SK-N-SH treated with all-trans-retinoic acid at 6 μM for 48 hours (cell line): ENCODE data around the gene ZNF599.

Source experiments
- ATAC-seq: fragments of 200-7000 bp; cut with Tn5 transposase; 3 replicates; pipeline ENCODE4 v1.9.1; 2020; ENCODE audit warnings: mild to moderate bottlenecking, moderate library complexity
- ARNTL ChIP-seq: fragments of 450-650 bp; formaldehyde crosslinking; IDR thresholded peaks from 2 replicates; pipeline ENCODE4 v1.5.0; 2020; ENCODE audit warnings: low read depth, mild to moderate bottlenecking, moderate library complexity, borderline replicate concordance
- BACH2 ChIP-seq: fragments of 250-450 bp; sonication (Bioruptor Pico); IDR thresholded peaks from 2 replicates; pipeline ENCODE4 v1.9.0; 2021; ENCODE audit warnings: mild to moderate bottlenecking, borderline replicate concordance
- CSDC2 ChIP-seq: fragments of 250-450 bp; sonication (Bioruptor Pico); IDR thresholded peaks from 2 replicates; pipeline ENCODE4 v1.5.0; 2020; ENCODE audit warnings: mild to moderate bottlenecking, moderate library complexity
- ESRRG ChIP-seq: fragments of 250-450 bp; sonication (Bioruptor Pico); IDR thresholded peaks from 2 replicates; pipeline ENCODE4 v1.6.1; 2021; ENCODE audit warnings: mild to moderate bottlenecking
- GLIS3 ChIP-seq: fragments of 250-450 bp; sonication (Bioruptor Pico); IDR thresholded peaks from 2 replicates; pipeline ENCODE4 v1.5.0; 2020; ENCODE audit warnings: mild to moderate bottlenecking, moderate library complexity
- ISL1 ChIP-seq: fragments of 250-450 bp; sonication (Bioruptor Pico); IDR thresholded peaks from 2 replicates; pipeline ENCODE4 v2.1.2; 2022; ENCODE audit warnings: mild to moderate bottlenecking, moderate library complexity
- OSR1 ChIP-seq: fragments of 250-450 bp; sonication (Bioruptor Pico); IDR thresholded peaks from 2 replicates; pipeline ENCODE4 v1.8.0; 2022; ENCODE audit warnings: moderate library complexity, mild to moderate bottlenecking, inconsistent platforms
- RARB ChIP-seq: fragments of 250-450 bp; sonication (Bioruptor Pico); IDR thresholded peaks from 2 replicates; pipeline ENCODE4 v1.8.0; 2021; ENCODE audit warnings: mild to moderate bottlenecking, moderate library complexity
- SNAI2 ChIP-seq: fragments of 250-450 bp; sonication (Bioruptor Pico); IDR thresholded peaks from 2 replicates; pipeline ENCODE4 v1.5.0; 2020; ENCODE audit warnings: mild to moderate bottlenecking, moderate library complexity
- TCF4 ChIP-seq: fragments of 250-450 bp; sonication (Bioruptor Pico); IDR thresholded peaks from 2 replicates; pipeline ENCODE4 v1.8.0; 2021; ENCODE audit warnings: mild to moderate bottlenecking, moderate library complexity, borderline replicate concordance
- TOX ChIP-seq: fragments of 250-450 bp; sonication (Bioruptor Pico); IDR thresholded peaks from 2 replicates; pipeline ENCODE4 v1.8.0; 2021; ENCODE audit warnings: mild to moderate bottlenecking, moderate library complexity, borderline replicate concordance
- ZFP3 ChIP-seq: fragments of 250-450 bp; sonication (Bioruptor Pico); IDR thresholded peaks from 2 replicates; pipeline ENCODE4 v1.5.0; 2020; ENCODE audit warnings: mild to moderate bottlenecking, moderate library complexity
- ZFP30 ChIP-seq: fragments of 450-650 bp; formaldehyde crosslinking; IDR thresholded peaks from 2 replicates; pipeline ENCODE4 v1.5.0; 2022; ENCODE audit warnings: mild to moderate bottlenecking, moderate library complexity
- ZNF70 ChIP-seq: fragments of 450-650 bp; formaldehyde crosslinking; IDR thresholded peaks from 2 replicates; pipeline ENCODE4 v1.5.0; 2020; ENCODE audit warnings: mild to moderate bottlenecking, moderate library complexity
- ZNF8 ChIP-seq: fragments of 450-650 bp; formaldehyde crosslinking; IDR thresholded peaks from 2 replicates; pipeline ENCODE4 v1.5.0; 2020; ENCODE audit warnings: mild to moderate bottlenecking, moderate library complexity
- TF ChIP-seq, protein P1 (sequence below): fragments of 250-450 bp; sonication (Bioruptor Pico); IDR thresholded peaks from 2 replicates; pipeline ENCODE4 v1.5.0; 2020; ENCODE audit warnings: mild to moderate bottlenecking, moderate library complexity
- TF ChIP-seq, protein P2 (sequence below): fragments of 250-450 bp; sonication (Bioruptor Pico); IDR thresholded peaks from 2 replicates; pipeline ENCODE4 v1.8.0; 2021; ENCODE audit warnings: low read depth, mild to moderate bottlenecking, moderate library complexity, borderline replicate concordance
- TF ChIP-seq, protein P3 (sequence below): fragments of 250-450 bp; sonication (Bioruptor Pico); IDR thresholded peaks from 2 replicates; pipeline ENCODE4 v1.5.1; 2020; ENCODE audit warnings: low read depth, mild to moderate bottlenecking, moderate library complexity
- TF ChIP-seq, protein P4 (sequence below): fragments of 250-450 bp; sonication (Bioruptor Pico); IDR thresholded peaks from 2 replicates; pipeline ENCODE4 v1.8.0; 2020; ENCODE audit warnings: mild to moderate bottlenecking, moderate library complexity, borderline replicate concordance
- TF ChIP-seq, protein P5 (sequence below): fragments of 250-450 bp; sonication (Bioruptor Pico); IDR thresholded peaks from 2 replicates; pipeline ENCODE4 v1.5.1; 2021; ENCODE audit warnings: mild to moderate bottlenecking, moderate library complexity

The ZNF599 gene

DNA sequence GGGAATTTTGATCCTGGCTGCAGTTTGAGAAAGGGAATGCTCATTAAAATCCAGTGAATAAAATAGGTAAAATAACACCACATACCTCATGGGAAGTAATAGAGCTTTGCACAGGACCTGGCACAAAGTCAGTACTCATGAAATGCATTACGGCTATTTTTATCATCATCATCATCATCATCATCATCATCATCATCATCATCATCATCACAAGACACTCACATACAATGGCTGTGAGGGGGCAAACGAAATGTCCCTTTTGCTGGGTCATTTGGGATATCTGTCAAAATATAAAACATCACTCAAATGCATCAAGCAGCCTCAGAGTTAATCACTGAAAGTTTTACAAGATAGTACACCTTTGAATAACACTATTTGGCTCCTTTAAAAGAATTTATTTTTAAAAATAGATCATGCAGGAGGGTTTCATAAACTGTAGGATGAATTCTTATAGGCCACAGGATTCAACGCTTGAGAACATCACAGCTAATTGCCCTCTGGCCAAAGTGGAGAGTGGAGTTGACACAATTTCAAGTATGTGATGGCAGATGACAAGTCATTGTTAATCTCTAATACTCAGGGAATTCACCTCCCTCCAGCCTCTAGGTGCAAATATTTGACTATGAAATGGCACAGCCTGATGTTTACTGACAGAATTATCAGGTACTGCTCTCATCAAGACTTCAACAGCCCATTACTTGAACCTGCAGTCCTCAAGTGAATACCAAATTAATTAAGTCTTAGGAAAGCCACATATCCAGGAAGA, 14.2 kb upstream of the ZNF599 start:
- no peak for ATAC-seq
- TF ChIP-seq, protein P1, sequence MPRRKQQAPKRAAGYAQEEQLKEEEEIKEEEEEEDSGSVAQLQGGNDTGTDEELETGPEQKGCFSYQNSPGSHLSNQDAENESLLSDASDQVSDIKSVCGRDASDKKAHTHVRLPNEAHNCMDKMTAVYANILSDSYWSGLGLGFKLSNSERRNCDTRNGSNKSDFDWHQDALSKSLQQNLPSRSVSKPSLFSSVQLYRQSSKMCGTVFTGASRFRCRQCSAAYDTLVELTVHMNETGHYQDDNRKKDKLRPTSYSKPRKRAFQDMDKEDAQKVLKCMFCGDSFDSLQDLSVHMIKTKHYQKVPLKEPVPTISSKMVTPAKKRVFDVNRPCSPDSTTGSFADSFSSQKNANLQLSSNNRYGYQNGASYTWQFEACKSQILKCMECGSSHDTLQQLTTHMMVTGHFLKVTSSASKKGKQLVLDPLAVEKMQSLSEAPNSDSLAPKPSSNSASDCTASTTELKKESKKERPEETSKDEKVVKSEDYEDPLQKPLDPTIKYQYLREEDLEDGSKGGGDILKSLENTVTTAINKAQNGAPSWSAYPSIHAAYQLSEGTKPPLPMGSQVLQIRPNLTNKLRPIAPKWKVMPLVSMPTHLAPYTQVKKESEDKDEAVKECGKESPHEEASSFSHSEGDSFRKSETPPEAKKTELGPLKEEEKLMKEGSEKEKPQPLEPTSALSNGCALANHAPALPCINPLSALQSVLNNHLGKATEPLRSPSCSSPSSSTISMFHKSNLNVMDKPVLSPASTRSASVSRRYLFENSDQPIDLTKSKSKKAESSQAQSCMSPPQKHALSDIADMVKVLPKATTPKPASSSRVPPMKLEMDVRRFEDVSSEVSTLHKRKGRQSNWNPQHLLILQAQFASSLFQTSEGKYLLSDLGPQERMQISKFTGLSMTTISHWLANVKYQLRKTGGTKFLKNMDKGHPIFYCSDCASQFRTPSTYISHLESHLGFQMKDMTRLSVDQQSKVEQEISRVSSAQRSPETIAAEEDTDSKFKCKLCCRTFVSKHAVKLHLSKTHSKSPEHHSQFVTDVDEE (CRISPR knock-in tag), result no peak
- TF ChIP-seq, protein P2, sequence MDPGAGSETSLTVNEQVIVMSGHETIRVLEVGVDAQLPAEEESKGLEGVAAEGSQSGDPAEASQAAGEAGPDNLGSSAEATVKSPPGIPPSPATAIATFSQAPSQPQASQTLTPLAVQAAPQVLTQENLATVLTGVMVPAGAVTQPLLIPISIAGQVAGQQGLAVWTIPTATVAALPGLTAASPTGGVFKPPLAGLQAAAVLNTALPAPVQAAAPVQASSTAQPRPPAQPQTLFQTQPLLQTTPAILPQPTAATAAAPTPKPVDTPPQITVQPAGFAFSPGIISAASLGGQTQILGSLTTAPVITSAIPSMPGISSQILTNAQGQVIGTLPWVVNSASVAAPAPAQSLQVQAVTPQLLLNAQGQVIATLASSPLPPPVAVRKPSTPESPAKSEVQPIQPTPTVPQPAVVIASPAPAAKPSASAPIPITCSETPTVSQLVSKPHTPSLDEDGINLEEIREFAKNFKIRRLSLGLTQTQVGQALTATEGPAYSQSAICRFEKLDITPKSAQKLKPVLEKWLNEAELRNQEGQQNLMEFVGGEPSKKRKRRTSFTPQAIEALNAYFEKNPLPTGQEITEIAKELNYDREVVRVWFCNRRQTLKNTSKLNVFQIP (CRISPR knock-in tag), result no peak
- no peak for TF ChIP-seq ZNF70 (CRISPR knock-in tag)
- TF ChIP-seq ZFP30 (CRISPR knock-in tag), result no peak
- TF ChIP-seq ARNTL (CRISPR knock-in tag), result no peak
- no peak for TF ChIP-seq BACH2 (CRISPR knock-in tag)
- no peak for TF ChIP-seq ZNF8 (CRISPR knock-in tag)
- no peak for TF ChIP-seq ZFP3 (CRISPR knock-in tag)
- TF ChIP-seq, protein P3, sequence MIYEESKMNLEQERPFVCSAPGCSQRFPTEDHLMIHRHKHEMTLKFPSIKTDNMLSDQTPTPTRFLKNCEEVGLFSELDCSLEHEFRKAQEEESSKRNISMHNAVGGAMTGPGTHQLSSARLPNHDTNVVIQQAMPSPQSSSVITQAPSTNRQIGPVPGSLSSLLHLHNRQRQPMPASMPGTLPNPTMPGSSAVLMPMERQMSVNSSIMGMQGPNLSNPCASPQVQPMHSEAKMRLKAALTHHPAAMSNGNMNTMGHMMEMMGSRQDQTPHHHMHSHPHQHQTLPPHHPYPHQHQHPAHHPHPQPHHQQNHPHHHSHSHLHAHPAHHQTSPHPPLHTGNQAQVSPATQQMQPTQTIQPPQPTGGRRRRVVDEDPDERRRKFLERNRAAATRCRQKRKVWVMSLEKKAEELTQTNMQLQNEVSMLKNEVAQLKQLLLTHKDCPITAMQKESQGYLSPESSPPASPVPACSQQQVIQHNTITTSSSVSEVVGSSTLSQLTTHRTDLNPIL (CRISPR knock-in tag), result no peak
- TF ChIP-seq TCF4 (CRISPR knock-in tag), result no peak
- no peak for TF ChIP-seq ISL1 (CRISPR knock-in tag)
- TF ChIP-seq, protein P4, sequence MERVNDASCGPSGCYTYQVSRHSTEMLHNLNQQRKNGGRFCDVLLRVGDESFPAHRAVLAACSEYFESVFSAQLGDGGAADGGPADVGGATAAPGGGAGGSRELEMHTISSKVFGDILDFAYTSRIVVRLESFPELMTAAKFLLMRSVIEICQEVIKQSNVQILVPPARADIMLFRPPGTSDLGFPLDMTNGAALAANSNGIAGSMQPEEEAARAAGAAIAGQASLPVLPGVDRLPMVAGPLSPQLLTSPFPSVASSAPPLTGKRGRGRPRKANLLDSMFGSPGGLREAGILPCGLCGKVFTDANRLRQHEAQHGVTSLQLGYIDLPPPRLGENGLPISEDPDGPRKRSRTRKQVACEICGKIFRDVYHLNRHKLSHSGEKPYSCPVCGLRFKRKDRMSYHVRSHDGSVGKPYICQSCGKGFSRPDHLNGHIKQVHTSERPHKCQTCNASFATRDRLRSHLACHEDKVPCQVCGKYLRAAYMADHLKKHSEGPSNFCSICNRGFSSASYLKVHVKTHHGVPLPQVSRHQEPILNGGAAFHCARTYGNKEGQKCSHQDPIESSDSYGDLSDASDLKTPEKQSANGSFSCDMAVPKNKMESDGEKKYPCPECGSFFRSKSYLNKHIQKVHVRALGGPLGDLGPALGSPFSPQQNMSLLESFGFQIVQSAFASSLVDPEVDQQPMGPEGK (CRISPR knock-in tag), result no peak
- TF ChIP-seq CSDC2, result no peak
- no peak for TF ChIP-seq OSR1
- no peak for TF ChIP-seq RARB (CRISPR knock-in tag)
- no peak for TF ChIP-seq GLIS3 (CRISPR knock-in tag)

DNA sequence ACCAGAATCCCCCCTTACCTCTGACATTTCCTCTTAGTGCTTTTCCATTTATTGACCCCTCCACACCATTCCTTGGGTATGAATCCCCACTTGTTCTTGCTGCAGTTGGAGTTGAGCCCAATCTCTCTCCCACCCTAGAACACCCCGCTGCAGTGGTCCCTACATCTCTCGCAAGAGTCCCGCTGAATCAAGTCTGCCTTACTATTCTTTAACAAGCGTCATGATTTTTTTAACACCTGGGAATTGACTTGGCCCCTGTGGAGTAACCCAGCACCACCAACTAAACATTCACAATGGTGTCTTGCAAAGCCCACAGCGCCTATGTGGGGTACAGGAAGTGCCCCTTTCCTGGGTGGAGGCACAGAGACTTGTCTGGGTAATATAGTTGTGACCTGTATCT, 13.2 kb upstream of the ZNF599 start:
- TF ChIP-seq, protein P4 (CRISPR knock-in tag), result no peak
- no peak for TF ChIP-seq OSR1
- no peak for ATAC-seq

DNA sequence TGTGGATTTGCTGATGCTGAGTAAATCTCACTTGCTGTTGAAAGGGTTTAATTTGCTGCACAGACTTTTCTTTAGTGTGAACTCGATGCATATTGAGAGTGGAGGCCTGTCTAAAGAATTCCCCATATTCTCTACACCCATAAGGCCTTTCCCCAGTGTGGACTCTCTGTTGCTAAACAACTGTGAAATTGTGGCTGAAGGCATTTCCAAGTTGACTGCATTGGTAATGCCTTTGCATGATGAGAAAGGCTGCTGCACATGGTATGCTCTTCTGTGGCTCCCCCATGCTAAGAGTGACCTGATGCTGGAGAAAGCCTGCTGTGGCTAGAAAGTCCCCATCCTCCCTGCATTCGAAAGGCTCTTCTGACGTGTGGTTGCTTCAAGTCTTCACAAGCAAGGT, 6.6 kb upstream of the ZNF599 start:
- no peak for ATAC-seq
- TF ChIP-seq ZNF70 (CRISPR knock-in tag), result no peak
- TF ChIP-seq TOX (CRISPR knock-in tag), result no peak
- no peak for TF ChIP-seq GLIS3 (CRISPR knock-in tag)
- TF ChIP-seq, protein P2 (CRISPR knock-in tag), result no peak
- TF ChIP-seq TCF4 (CRISPR knock-in tag), result no peak
- TF ChIP-seq ZNF8 (CRISPR knock-in tag), result no peak
- no peak for TF ChIP-seq ESRRG
- TF ChIP-seq CSDC2, result no peak
- no peak for TF ChIP-seq SNAI2
- TF ChIP-seq, protein P5, sequence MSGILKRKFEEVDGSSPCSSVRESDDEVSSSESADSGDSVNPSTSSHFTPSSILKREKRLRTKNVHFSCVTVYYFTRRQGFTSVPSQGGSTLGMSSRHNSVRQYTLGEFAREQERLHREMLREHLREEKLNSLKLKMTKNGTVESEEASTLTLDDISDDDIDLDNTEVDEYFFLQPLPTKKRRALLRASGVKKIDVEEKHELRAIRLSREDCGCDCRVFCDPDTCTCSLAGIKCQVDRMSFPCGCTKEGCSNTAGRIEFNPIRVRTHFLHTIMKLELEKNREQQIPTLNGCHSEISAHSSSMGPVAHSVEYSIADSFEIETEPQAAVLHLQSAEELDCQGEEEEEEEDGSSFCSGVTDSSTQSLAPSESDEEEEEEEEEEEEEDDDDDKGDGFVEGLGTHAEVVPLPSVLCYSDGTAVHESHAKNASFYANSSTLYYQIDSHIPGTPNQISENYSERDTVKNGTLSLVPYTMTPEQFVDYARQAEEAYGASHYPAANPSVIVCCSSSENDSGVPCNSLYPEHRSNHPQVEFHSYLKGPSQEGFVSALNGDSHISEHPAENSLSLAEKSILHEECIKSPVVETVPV, result no peak
- TF ChIP-seq ARNTL (CRISPR knock-in tag), result no peak
- no peak for TF ChIP-seq BACH2 (CRISPR knock-in tag)
- TF ChIP-seq, protein P4 (CRISPR knock-in tag), result no peak
